Chondrocyte (in vitro differentiated cells): ENCODE measurements around the gene AGA. TPM values are rescaled to one million over a fixed set of nuclear protein-coding genes. Genes with fewer than 3 reads are reported as not detected.
A peak's percentile ranks its signal among the peaks of the same experiment; 100 is the strongest.

ENCODE experiments used
- DNase-seq: peaks from one replicate; pipeline ENCODE4 v3.0.0; 2021; ENCODE audit warnings: mixed read lengths, low spot score
- H3K27ac Mint-ChIP-seq: one replicate; pipeline ENCODE4 v1.8.0; 2021; ENCODE audit warnings: mild to moderate bottlenecking, moderate library complexity, mixed read lengths; ENCODE audit not compliant: unreplicated experiment
- H3K27me3 Mint-ChIP-seq: 2 replicates; pipeline ENCODE4 v1.8.0; 2021; ENCODE audit warnings: low read depth, mixed read lengths
- H3K36me3 Mint-ChIP-seq: 2 replicates; pipeline ENCODE4 v1.8.0; 2021; ENCODE audit warnings: low read depth, mixed read lengths
- H3K4me1 Mint-ChIP-seq: 2 replicates; pipeline ENCODE4 v1.8.0; 2021; ENCODE audit warnings: low read depth, mild to moderate bottlenecking, mixed read lengths
- H3K4me3 Mint-ChIP-seq: one replicate; pipeline ENCODE4 v1.8.0; 2021; ENCODE audit warnings: mild to moderate bottlenecking, moderate library complexity, mixed read lengths; ENCODE audit not compliant: unreplicated experiment
- H3K9me3 Mint-ChIP-seq: 2 replicates; pipeline ENCODE4 v1.8.0; 2021; ENCODE audit warnings: low read depth, mixed read lengths
- CTCF ChIP-seq: fragments of 200-600 bp; sonication (generic); IDR thresholded peaks from 2 replicates; pipeline ENCODE4 v1.5.0; 2021; ENCODE audit warnings: antibody characterized with exemption, mild to moderate bottlenecking, moderate library complexity
- total RNA-seq: library from RNA; stranded (reverse); gene quantifications from 3 replicates; pipeline ENCODE4 v1.2.1, GENCODE V29; 2021

AGA gene
- total RNA-seq, 1 donor from 2014 or later: 26.2 TPM

- Mint-ChIP-seq H3K4me3 (peak overlapping the region; percentile 80), H3K27ac (peak overlapping the region; percentile 93), H3K4me1 (peaks cover 20% of the 10 kb centered on the region), H3K27me3 (no peaks in the 10 kb centered on the region), H3K36me3 (peaks cover 2% of the 10 kb centered on the region), H3K9me3 (no peaks in the 10 kb centered on the region)
- DNase-seq: no peak
- TF ChIP-seq CTCF: no peak
Measured at GRCh38 chr4:177441061-177441802, 1.0 kb downstream of the AGA start.

- TF ChIP-seq CTCF: no peak
- H3K27ac Mint-ChIP-seq: no peak overlapping the region
- peaks cover 10% of the 10 kb centered on the region for H3K4me1 Mint-ChIP-seq
- no peak overlapping the region for H3K4me3 Mint-ChIP-seq
- DNase-seq: no peak
- no peaks in the 10 kb centered on the region for H3K9me3 Mint-ChIP-seq
- no peaks in the 10 kb centered on the region for H3K27me3 Mint-ChIP-seq
- H3K36me3 Mint-ChIP-seq: peaks cover 7% of the 10 kb centered on the region
Measured at GRCh38 chr4:177436456-177436855, 5.8 kb downstream of the AGA start.

GRCh38 chr4:177434667-177435066 lies 7.6 kb downstream of the AGA start:
- DNase-seq: no peak
- H3K4me1 Mint-ChIP-seq: no peaks in the 10 kb centered on the region
- no peak for TF ChIP-seq CTCF
- H3K4me3 Mint-ChIP-seq: no peak overlapping the region
- no peak overlapping the region for H3K27ac Mint-ChIP-seq
- H3K9me3 Mint-ChIP-seq: no peaks in the 10 kb centered on the region
- no peaks in the 10 kb centered on the region for H3K27me3 Mint-ChIP-seq
- peaks cover 10% of the 10 kb centered on the region for H3K36me3 Mint-ChIP-seq

- no peak for DNase-seq
- Mint-ChIP-seq H3K9me3 (no peaks in the 10 kb centered on the region), H3K4me1 (peaks cover 10% of the 10 kb centered on the region), H3K27me3 (no peaks in the 10 kb centered on the region), H3K4me3 (no peak overlapping the region), H3K27ac (peak overlapping the region; percentile 9), H3K36me3 (peaks cover 4% of the 10 kb centered on the region)
- no peak for TF ChIP-seq CTCF
Measured at GRCh38 chr4:177427192-177427591, 15.0 kb downstream of the AGA start.

- Mint-ChIP-seq H3K9me3 (peaks cover 26% of the 10 kb centered on the region), H3K27me3 (no peaks in the 10 kb centered on the region), H3K4me3 (no peak overlapping the region), H3K27ac (no peak overlapping the region), H3K36me3 (peaks cover 4% of the 10 kb centered on the region), H3K4me1 (no peaks in the 10 kb centered on the region)
- DNase-seq: no peak
- no peak for TF ChIP-seq CTCF
Measured at GRCh38 chr4:177419434-177419833, 22.8 kb downstream of the AGA start.
